Gastroesophageal sphincter (tissue), 3 donors: ENCODE results near the gene DENND5B.

Source experiments
- EP300 ChIP-seq: sonication (generic); formaldehyde crosslinking; IDR thresholded peaks from one replicate; pipeline ENCODE4 v1.6.1; 2017; ENCODE audit warnings: antibody characterized with exemption, mild to moderate bottlenecking
- TF ChIP-seq, protein P1 (sequence below), 4 experiments: fragments of 200-600 bp in 2 of 4; fragments of 450-650 bp in 2 of 4; sonication (generic) in 1 of 4; IDR thresholded peaks; one replicate each; pipeline ENCODE4 v1.5.1; 2017 to 2019; ENCODE audit warnings: antibody characterized with exemption in 4 of 4, mild to moderate bottlenecking in 2 of 4, moderate library complexity in 2 of 4

DNA sequence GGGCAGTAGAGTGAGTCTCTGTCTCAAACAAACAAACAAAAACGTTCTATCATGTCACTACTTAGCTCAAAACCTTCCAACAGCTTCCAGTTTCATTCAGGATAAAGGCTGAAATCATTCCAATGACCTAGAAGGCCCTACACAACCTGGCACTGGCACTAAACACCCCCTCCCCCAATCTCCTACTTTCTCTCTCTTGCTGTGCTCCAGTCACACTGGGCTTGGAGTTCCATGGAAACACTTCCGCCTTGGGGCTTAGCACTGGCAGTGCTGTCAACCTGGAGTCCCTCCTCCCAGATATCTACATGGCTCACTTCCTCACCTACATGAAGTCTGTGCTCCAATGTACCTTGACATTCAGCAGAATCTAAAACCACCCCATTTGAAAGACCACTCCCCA lies 199.9 kb downstream of the DENND5B start:
- no peak for TF ChIP-seq EP300
- TF ChIP-seq, protein P1, sequence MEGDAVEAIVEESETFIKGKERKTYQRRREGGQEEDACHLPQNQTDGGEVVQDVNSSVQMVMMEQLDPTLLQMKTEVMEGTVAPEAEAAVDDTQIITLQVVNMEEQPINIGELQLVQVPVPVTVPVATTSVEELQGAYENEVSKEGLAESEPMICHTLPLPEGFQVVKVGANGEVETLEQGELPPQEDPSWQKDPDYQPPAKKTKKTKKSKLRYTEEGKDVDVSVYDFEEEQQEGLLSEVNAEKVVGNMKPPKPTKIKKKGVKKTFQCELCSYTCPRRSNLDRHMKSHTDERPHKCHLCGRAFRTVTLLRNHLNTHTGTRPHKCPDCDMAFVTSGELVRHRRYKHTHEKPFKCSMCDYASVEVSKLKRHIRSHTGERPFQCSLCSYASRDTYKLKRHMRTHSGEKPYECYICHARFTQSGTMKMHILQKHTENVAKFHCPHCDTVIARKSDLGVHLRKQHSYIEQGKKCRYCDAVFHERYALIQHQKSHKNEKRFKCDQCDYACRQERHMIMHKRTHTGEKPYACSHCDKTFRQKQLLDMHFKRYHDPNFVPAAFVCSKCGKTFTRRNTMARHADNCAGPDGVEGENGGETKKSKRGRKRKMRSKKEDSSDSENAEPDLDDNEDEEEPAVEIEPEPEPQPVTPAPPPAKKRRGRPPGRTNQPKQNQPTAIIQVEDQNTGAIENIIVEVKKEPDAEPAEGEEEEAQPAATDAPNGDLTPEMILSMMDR (IDR thresholded peaks at IDR 0.05) = no peak
